SU-DHL-6 (cell line): ENCODE measurements around the gene SLC51B.

Experiments used
- H2AFZ ChIP-seq: fragments of 200-600 bp; sonication (generic); 2 replicates; pipeline ENCODE4 v1.6.1; 2014; ENCODE audit warnings: low read depth, mild to moderate bottlenecking, moderate library complexity, mixed read lengths, antibody characterized with exemption, low read length; ENCODE audit not compliant: severe bottlenecking
- H3F3A ChIP-seq: fragments of 200-600 bp; shearing (Covaris generic); 2 replicates; pipeline ENCODE4 v1.6.0; 2016; ENCODE audit warnings: antibody characterized with exemption, mild to moderate bottlenecking; ENCODE audit not compliant: insufficient read depth
- H3K27ac ChIP-seq: fragments of 200-600 bp; sonication (generic); 2 replicates; pipeline ENCODE4 v1.5.1; 2016; ENCODE audit warnings: low read depth, mild to moderate bottlenecking, low read length, moderate library complexity, mixed read lengths
- H3K27me3 ChIP-seq: fragments of 200-600 bp; sonication (generic), shearing (Covaris generic); 2 replicates; pipeline ENCODE4 v1.6.0; 2014; ENCODE audit warnings: mild to moderate bottlenecking, low read length
- H3K36me3 ChIP-seq: fragments of 200-600 bp; sonication (generic); 2 replicates; pipeline ENCODE4 v1.6.1; 2014; ENCODE audit warnings: mild to moderate bottlenecking, low read length, mixed read lengths
- H3K4me2 ChIP-seq: fragments of 300-600, 200-600 bp; shearing (Covaris generic), sonication (generic); 2 replicates; pipeline ENCODE4 v1.6.0; 2014; ENCODE audit warnings: low read length, low read depth, mild to moderate bottlenecking; ENCODE audit not compliant: poor library complexity, severe bottlenecking
- H3K4me3 ChIP-seq: fragments of 200-600 bp; sonication (generic); 2 replicates; pipeline ENCODE4 v1.5.1; 2014; ENCODE audit warnings: antibody characterized with exemption, low read length, mild to moderate bottlenecking, mixed read lengths; ENCODE audit not compliant: insufficient read depth, poor library complexity, severe bottlenecking
- H3K79me2 ChIP-seq: fragments of 200-600 bp; sonication (generic); 2 replicates; pipeline ENCODE4 v1.6.1; 2014; ENCODE audit warnings: mild to moderate bottlenecking, low read length, moderate library complexity; ENCODE audit not compliant: insufficient read depth
- H3K9ac ChIP-seq: fragments of 200-600 bp; sonication (generic); 2 replicates; pipeline ENCODE4 v1.7.0; 2014; ENCODE audit warnings: mild to moderate bottlenecking, low read length
- H3K9me2 ChIP-seq: fragments of 200-600 bp; sonication (generic); replicated peaks from 2 replicates; pipeline ENCODE4 v1.6.1; 2014; ENCODE audit warnings: low read length; ENCODE audit not compliant: insufficient read depth
- H3K9me3 ChIP-seq: fragments of 200-600 bp; sonication (generic); 2 replicates; pipeline ENCODE4 v1.6.1; 2014; ENCODE audit warnings: low read length, mixed read lengths; ENCODE audit not compliant: insufficient read depth
- H4K20me1 ChIP-seq: fragments of 200-600 bp; sonication (generic); 2 replicates; pipeline ENCODE4 v1.6.1; 2014; ENCODE audit warnings: low read depth, mild to moderate bottlenecking, antibody characterized with exemption, low read length, moderate library complexity, mixed read lengths
- EZH2phosphoT487 ChIP-seq: fragments of 200-600 bp; sonication (generic), shearing (Covaris generic); conservative IDR thresholded peaks from 2 replicates; pipeline ENCODE4 v1.6.1; 2018; ENCODE audit warnings: mild to moderate bottlenecking, antibody characterized with exemption, low read length, moderate library complexity, mixed read lengths
- TF ChIP-seq, protein P1 (sequence below): fragments of 200-600 bp; sonication (generic); IDR thresholded peaks from one replicate; pipeline ENCODE4 v1.5.1; 2017; ENCODE audit warnings: antibody characterized with exemption, mild to moderate bottlenecking, low read length, moderate library complexity; ENCODE audit not compliant: insufficient read depth, poor library complexity, severe bottlenecking

Gene SLC51B

DNA sequence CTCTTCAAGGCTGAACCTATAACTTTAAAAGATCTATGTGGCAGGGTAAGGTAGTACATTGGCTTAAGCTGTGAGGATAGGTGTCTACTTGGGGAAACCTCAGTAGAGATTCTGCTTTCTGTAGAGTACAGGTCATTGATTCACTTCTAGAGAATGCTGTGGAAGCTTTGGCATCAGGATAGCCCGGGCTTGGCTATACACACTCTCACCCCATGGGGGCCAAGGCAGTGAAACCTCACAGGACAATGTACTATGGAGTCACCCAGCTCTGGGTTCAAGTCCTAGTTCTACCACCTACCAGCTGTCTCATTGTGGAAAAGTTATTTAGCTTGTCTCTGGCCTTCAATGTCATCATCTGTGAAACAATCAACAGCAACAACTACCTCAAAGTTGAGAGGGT, 24.8 kb upstream of the SLC51B start:
- Histone ChIP-seq H3K79me2 (no peaks in the 10 kb centered on the region), H3K4me3 (no peak overlapping the region), H2AFZ (no peak overlapping the region), H3K9ac (no peak overlapping the region), H3K4me2 (no peak overlapping the region), H3K27me3 (no peaks in the 10 kb centered on the region), H3K9me2 (no peaks in the 10 kb centered on the region), H3F3A (no peaks in the 10 kb centered on the region), H4K20me1 (no peaks in the 10 kb centered on the region), H3K27ac (no peak overlapping the region), H3K36me3 (peaks cover 42% of the 10 kb centered on the region; the same call in 1 of the 2 replicates), H3K9me3 (no peaks in the 10 kb centered on the region)
- TF ChIP-seq, protein P1, sequence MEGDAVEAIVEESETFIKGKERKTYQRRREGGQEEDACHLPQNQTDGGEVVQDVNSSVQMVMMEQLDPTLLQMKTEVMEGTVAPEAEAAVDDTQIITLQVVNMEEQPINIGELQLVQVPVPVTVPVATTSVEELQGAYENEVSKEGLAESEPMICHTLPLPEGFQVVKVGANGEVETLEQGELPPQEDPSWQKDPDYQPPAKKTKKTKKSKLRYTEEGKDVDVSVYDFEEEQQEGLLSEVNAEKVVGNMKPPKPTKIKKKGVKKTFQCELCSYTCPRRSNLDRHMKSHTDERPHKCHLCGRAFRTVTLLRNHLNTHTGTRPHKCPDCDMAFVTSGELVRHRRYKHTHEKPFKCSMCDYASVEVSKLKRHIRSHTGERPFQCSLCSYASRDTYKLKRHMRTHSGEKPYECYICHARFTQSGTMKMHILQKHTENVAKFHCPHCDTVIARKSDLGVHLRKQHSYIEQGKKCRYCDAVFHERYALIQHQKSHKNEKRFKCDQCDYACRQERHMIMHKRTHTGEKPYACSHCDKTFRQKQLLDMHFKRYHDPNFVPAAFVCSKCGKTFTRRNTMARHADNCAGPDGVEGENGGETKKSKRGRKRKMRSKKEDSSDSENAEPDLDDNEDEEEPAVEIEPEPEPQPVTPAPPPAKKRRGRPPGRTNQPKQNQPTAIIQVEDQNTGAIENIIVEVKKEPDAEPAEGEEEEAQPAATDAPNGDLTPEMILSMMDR, result no peak
- no peak for TF ChIP-seq EZH2phosphoT487

DNA sequence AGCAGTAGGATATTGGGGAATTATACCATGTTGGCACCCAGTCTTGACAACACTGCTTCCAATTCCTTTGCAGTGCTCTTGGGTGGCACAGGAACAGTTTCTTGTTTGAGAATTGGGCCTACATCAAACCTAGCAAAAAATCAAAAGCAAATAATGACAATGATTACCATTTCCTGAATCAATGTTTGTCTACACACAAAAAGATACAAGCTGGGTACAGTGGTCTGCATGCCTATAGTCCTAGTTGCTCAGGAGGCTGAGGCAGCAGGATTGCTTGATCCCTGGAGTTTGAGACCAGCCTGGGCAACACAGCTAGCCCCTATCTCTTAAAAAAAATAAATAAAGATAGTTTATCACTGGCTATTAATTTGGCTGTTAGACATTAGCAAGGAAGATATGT, 23.7 kb upstream of the SLC51B start:
- Histone ChIP-seq H3F3A (no peaks in the 10 kb centered on the region), H3K27ac (no peak overlapping the region), H3K79me2 (no peaks in the 10 kb centered on the region), H3K4me2 (no peak overlapping the region), H3K27me3 (no peaks in the 10 kb centered on the region), H3K9me2 (no peaks in the 10 kb centered on the region), H4K20me1 (no peaks in the 10 kb centered on the region), H3K9me3 (no peaks in the 10 kb centered on the region), H3K9ac (no peak overlapping the region), H3K36me3 (peaks cover 33% of the 10 kb centered on the region; the same call in 1 of the 2 replicates), H2AFZ (no peak overlapping the region), H3K4me3 (no peak overlapping the region)
- TF ChIP-seq, protein P1, result no peak
- no peak for TF ChIP-seq EZH2phosphoT487

DNA sequence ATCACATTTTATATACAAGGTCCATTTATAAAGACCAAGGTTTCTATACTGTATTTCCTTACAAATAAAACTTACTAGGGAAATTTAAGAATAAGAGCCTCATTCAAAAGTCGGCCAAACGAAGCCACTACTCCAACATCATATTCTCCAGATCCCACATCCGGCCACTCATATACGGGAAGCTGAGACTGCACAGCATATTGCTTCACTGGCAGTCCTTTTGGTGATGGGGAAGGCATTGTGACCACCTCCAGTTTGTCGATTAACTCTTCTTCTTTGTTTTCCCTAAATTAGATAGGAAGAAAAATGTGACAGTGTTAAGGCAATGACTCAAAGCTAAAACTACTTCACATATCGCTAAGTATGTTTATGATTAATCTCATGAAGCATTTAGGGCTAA, 18.4 kb upstream of the SLC51B start:
- no peak overlapping the region for H3K4me3 ChIP-seq
- no peak overlapping the region for H3K9ac ChIP-seq
- H3K4me2 ChIP-seq, result no peak overlapping the region
- no peaks in the 10 kb centered on the region for H3K27me3 ChIP-seq
- TF ChIP-seq, protein P1, result no peak
- no peak for TF ChIP-seq EZH2phosphoT487
- no peaks in the 10 kb centered on the region for H4K20me1 ChIP-seq
- H3F3A ChIP-seq, result peaks cover 3% of the 10 kb centered on the region; the same call in 1 of the 2 replicates
- no peaks in the 10 kb centered on the region; the same call in 1 of the 2 replicates for H3K36me3 ChIP-seq
- no peak overlapping the region for H2AFZ ChIP-seq
- H3K9me2 ChIP-seq, result no peaks in the 10 kb centered on the region
- H3K9me3 ChIP-seq, result no peaks in the 10 kb centered on the region
- H3K79me2 ChIP-seq, result peaks cover 18% of the 10 kb centered on the region
- no peak overlapping the region for H3K27ac ChIP-seq
